Progenitor cell of endocrine pancreas (in vitro differentiated cells): ENCODE results near the gene ATP6V0B. TPM values are rescaled to one million over a fixed set of nuclear protein-coding genes. Genes with fewer than 3 reads are reported as not detected.

Experiments
- DNase-seq: peaks from one replicate; pipeline ENCODE4 v3.0.0; 2021; ENCODE audit warnings: low spot score; ENCODE audit not compliant: unreplicated experiment
- H3K27ac Mint-ChIP-seq: 2 replicates; pipeline ENCODE4 v1.8.0; 2021; ENCODE audit warnings: mild to moderate bottlenecking, moderate library complexity, mixed read lengths
- H3K27me3 Mint-ChIP-seq: 2 replicates; pipeline ENCODE4 v1.8.0; 2021; ENCODE audit warnings: mixed read lengths
- H3K36me3 Mint-ChIP-seq: 2 replicates; pipeline ENCODE4 v1.8.0; 2022; ENCODE audit warnings: mixed read lengths; ENCODE audit not compliant: insufficient read depth
- H3K4me1 Mint-ChIP-seq: 2 replicates; pipeline ENCODE4 v1.8.0; 2021; ENCODE audit warnings: low read depth, mixed read lengths
- H3K4me3 Mint-ChIP-seq: 2 replicates; pipeline ENCODE4 v1.8.0; 2021; ENCODE audit warnings: low read depth, mild to moderate bottlenecking, moderate library complexity, mixed read lengths
- H3K9me3 Mint-ChIP-seq: 2 replicates; pipeline ENCODE4 v1.8.0; 2021; ENCODE audit warnings: low read depth, mixed read lengths
- total RNA-seq: library from RNA; stranded (reverse); gene quantifications from 2 replicates; pipeline ENCODE4 v1.2.1, GENCODE V29; 2021
- TF ChIP-seq, protein P1 (sequence below): fragments of 200-600 bp; sonication (generic); IDR thresholded peaks from one replicate; pipeline ENCODE4 v1.5.0; 2021; ENCODE audit warnings: antibody characterized with exemption, mild to moderate bottlenecking; ENCODE audit not compliant: unreplicated experiment

The ATP6V0B gene
- total RNA-seq, 1 donor from 2014 or later = 104 TPM

DNA sequence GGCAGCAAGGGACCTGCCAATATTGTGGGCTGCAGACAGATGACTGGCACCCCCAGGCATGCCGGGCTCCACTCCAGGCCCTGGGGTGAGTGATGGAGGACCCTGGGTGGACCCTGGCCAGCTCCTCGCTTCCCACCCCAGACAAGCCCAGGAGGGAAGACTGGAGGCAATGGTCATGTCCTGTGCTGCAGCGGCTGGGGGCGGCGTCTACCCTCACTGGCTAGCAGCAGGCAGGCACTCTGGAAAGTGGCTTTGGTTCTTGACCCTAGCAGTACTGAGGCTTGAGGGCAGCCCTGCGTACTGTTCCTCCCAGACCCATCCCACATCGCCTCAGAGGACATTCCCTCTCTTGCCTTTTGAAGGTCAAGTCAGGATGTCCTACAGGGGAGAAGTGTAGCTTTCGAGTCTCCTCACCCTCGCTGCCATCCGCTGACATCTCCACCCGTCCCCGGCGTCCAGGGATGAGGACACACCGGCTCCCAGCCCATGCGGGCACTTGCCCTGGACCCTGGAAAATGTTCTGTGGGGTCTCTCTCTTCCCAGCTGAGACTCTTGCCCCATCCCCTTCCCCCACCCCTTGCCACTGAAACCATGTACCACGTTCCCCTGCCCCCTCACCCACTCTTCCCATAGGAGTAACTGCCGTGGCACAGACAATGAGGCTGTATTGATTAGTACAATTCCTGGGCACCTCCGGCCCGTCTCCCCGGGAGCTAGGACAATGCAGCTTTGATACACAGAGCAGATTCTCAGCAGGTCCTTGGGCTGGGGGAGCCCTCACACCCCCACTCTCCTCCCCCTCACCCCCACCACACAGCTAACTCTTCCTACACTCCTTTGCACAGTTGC lies 41.5 kb downstream of the ATP6V0B start:
- H3K4me3 Mint-ChIP-seq = no peak overlapping the region
- no peaks in the 10 kb centered on the region for H3K36me3 Mint-ChIP-seq
- H3K9me3 Mint-ChIP-seq = no peaks in the 10 kb centered on the region
- H3K4me1 Mint-ChIP-seq = peaks cover 7% of the 10 kb centered on the region
- no peak for DNase-seq
- H3K27ac Mint-ChIP-seq = no peak overlapping the region
- H3K27me3 Mint-ChIP-seq = no peaks in the 10 kb centered on the region
- TF ChIP-seq, protein P1, sequence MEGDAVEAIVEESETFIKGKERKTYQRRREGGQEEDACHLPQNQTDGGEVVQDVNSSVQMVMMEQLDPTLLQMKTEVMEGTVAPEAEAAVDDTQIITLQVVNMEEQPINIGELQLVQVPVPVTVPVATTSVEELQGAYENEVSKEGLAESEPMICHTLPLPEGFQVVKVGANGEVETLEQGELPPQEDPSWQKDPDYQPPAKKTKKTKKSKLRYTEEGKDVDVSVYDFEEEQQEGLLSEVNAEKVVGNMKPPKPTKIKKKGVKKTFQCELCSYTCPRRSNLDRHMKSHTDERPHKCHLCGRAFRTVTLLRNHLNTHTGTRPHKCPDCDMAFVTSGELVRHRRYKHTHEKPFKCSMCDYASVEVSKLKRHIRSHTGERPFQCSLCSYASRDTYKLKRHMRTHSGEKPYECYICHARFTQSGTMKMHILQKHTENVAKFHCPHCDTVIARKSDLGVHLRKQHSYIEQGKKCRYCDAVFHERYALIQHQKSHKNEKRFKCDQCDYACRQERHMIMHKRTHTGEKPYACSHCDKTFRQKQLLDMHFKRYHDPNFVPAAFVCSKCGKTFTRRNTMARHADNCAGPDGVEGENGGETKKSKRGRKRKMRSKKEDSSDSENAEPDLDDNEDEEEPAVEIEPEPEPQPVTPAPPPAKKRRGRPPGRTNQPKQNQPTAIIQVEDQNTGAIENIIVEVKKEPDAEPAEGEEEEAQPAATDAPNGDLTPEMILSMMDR = no peak

DNA sequence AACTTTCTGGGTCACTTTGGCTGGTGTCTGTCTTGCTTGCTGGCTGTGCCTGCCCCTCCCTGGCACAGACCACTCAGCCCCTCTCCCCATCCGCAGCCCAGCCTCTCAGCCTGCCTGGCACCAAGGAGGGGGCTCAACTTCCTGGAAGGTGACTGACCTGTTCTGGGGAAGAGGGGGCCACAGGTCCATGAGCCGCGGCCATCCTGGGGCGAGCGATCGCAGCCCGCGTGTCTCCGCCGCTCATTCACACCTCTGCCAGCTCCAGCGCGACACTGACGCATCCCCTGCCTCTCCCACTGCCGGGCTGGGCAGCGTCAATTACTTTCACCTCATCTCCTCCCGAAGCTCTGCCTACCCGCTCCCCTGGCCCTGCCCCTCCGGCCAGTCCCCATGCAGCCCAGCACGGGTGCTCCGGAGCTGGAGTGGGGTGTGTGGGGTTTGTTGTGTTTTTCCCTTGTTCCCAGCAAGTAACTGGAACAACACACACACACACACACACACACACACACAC lies 42.2 kb downstream of the ATP6V0B start:
- Mint-ChIP-seq H3K4me1 (peaks cover 3% of the 10 kb centered on the region), H3K9me3 (no peaks in the 10 kb centered on the region), H3K36me3 (no peaks in the 10 kb centered on the region), H3K27ac (no peak overlapping the region), H3K4me3 (no peak overlapping the region), H3K27me3 (no peaks in the 10 kb centered on the region)
- TF ChIP-seq, protein P1 = no peak
- DNase-seq = no peak

DNA sequence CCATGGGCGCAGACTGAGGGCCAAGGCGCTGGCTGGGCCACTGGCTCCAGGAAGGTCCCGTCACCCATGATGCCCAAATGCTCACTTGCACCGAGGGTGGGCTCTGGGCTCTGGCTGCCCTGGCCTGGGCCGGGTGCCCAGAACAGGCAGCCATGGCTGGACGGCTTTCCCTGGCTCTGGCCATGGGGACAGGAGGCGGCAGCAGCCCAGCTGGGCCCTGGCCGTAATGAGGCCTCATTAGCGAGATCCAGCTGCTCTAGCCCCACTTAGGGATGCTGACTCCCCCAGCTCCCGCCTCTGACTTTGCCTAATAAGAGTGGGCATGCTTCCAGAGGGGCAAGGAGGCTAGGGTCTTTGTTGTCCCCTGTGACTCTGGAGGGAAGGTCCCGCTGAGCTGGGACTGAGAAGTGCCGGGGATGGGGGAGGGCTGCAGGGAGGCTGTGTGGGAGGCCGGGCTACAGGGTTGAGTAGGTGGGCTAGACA lies 44.7 kb downstream of the ATP6V0B start:
- Mint-ChIP-seq H3K4me1 (peaks cover 2% of the 10 kb centered on the region), H3K9me3 (no peaks in the 10 kb centered on the region), H3K4me3 (no peak overlapping the region), H3K27ac (no peak overlapping the region), H3K36me3 (peaks cover 3% of the 10 kb centered on the region), H3K27me3 (no peaks in the 10 kb centered on the region)
- TF ChIP-seq, protein P1 = no peak
- no peak for DNase-seq

DNA sequence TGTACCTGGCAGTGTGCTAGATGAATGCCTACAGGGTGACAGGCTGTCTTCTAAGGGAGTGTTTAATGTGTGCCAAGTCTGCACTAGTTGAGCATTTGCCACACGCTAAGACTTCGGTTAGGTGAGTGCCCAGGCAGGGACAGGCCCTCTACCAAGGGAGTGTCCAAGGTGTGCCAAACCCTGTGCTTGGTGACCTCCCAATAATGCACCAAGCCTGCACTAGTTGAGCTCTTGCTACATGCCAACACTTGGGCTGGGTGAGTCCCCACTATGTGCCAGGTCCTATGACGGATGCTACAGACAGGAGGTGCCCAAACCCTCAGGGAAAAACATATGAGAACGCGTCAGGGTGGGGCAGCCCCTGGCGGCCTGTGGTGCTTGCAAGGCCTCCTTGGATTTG lies 45.7 kb downstream of the ATP6V0B start:
- TF ChIP-seq, protein P1 = no peak
- Mint-ChIP-seq H3K27me3 (no peaks in the 10 kb centered on the region), H3K27ac (no peak overlapping the region), H3K4me3 (no peak overlapping the region), H3K36me3 (peaks cover 6% of the 10 kb centered on the region), H3K4me1 (peaks cover 2% of the 10 kb centered on the region), H3K9me3 (no peaks in the 10 kb centered on the region)
- no peak for DNase-seq

DNA sequence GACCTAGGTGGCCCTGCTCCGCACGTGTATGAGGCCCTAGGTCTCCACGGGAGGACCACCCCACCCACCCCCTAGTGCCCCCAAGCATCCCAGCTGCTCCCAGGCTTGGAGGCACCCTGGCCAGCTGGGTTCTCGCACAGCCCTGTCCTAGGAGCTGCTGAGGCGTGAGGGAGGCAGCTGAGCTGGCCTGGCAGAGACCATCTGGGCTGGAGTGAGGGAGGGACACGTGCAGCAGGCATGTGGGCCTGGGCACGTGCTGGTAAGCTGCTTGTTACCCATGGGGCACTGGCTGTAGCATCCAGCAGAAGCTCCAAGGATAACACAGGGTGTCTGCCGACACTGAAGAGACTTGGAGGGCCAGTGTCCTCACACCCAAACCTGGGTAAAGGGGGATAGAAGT lies 46.4 kb downstream of the ATP6V0B start:
- Mint-ChIP-seq H3K36me3 (peaks cover 6% of the 10 kb centered on the region), H3K9me3 (no peaks in the 10 kb centered on the region), H3K27ac (no peak overlapping the region), H3K27me3 (no peaks in the 10 kb centered on the region), H3K4me1 (peaks cover 2% of the 10 kb centered on the region), H3K4me3 (no peak overlapping the region)
- DNase-seq = no peak
- TF ChIP-seq, protein P1 = no peak
